WTC11 (cell line): Measurements from ENCODE around the gene FZD7. TPM values are rescaled to one million over a fixed set of nuclear protein-coding genes. Genes with fewer than 3 reads are reported as not detected.

Experiments used
- ATAC-seq: fragments of 200-7000 bp; cut with Tn5 transposase; 2 replicates; pipeline ENCODE4 v1.10.0; 2021; ENCODE audit warnings: mild to moderate bottlenecking, moderate library complexity
- CTCF ChIA-PET: fragments of 300-600 bp; sonication (Branson Sonifier 250); formaldehyde crosslinking; loops from one replicate; lab custom pipeline; 2021; ENCODE audit warnings: antibody characterized with exemption; lab: Charles Lee
- POLR2A ChIA-PET: fragments of 350-600 bp; sonication (Branson Sonifier 250); formaldehyde crosslinking; loops from one replicate; lab custom pipeline; 2021; ENCODE audit warnings: antibody characterized with exemption; lab: Charles Lee
- DNase-seq: peaks from one replicate; pipeline ENCODE4 v3.0.0; 2021; ENCODE audit warnings: low spot score
- H3K27ac Mint-ChIP-seq: 2 replicates; pipeline ENCODE4 v1.8.0; 2021; ENCODE audit warnings: mixed read lengths
- H3K27me3 Mint-ChIP-seq: 2 replicates; pipeline ENCODE4 v1.8.0; 2021; ENCODE audit warnings: low read depth, mild to moderate bottlenecking, moderate library complexity, mixed read lengths
- H3K36me3 Mint-ChIP-seq: 2 replicates; pipeline ENCODE4 v1.8.0; 2021; ENCODE audit warnings: mixed read lengths
- H3K4me1 Mint-ChIP-seq: 2 replicates; pipeline ENCODE4 v1.8.0; 2022; ENCODE audit warnings: mixed read lengths
- H3K4me3 Mint-ChIP-seq: 2 replicates; pipeline ENCODE4 v1.8.0; 2021; ENCODE audit warnings: mild to moderate bottlenecking, moderate library complexity, mixed read lengths
- H3K9me3 Mint-ChIP-seq: 2 replicates; pipeline ENCODE4 v1.8.0; 2021; ENCODE audit warnings: mixed read lengths
- CBFB ChIP-seq: sonication (generic); formaldehyde crosslinking; IDR thresholded peaks from 2 replicates; pipeline ENCODE4 v1.8.1; 2022; ENCODE audit warnings: mild to moderate bottlenecking, low read depth, missing genetic modification reagents
- ELF4 ChIP-seq: sonication (generic); formaldehyde crosslinking; IDR thresholded peaks from 2 replicates; pipeline ENCODE4 v1.8.1; 2022; ENCODE audit warnings: low read depth, mild to moderate bottlenecking, moderate library complexity, missing genetic modification reagents
- ESRRA ChIP-seq: sonication (generic); formaldehyde crosslinking; IDR thresholded peaks from 2 replicates; pipeline ENCODE4 v1.8.1; 2022; ENCODE audit warnings: mild to moderate bottlenecking, missing genetic modification reagents, borderline replicate concordance
- ETV6 ChIP-seq: sonication (generic); formaldehyde crosslinking; IDR thresholded peaks from 2 replicates; pipeline ENCODE4 v1.8.1; 2022; ENCODE audit warnings: mild to moderate bottlenecking, missing genetic modification reagents
- FOXK1 ChIP-seq: sonication (generic); formaldehyde crosslinking; IDR thresholded peaks from 2 replicates; pipeline ENCODE4 v1.8.0; 2022; ENCODE audit warnings: mild to moderate bottlenecking, moderate library complexity, missing genetic modification reagents
- FOXP1 ChIP-seq: sonication (generic); formaldehyde crosslinking; IDR thresholded peaks from 2 replicates; pipeline ENCODE4 v1.8.0; 2022; ENCODE audit warnings: missing genetic modification reagents, mild to moderate bottlenecking, moderate library complexity, borderline replicate concordance
- JAZF1 ChIP-seq: fragments of 250-450 bp; sonication (Bioruptor Pico); IDR thresholded peaks from 2 replicates; pipeline ENCODE4 v1.9.0; 2021; ENCODE audit warnings: moderate library complexity, mild to moderate bottlenecking, inconsistent platforms
- MXD4 ChIP-seq: fragments of 250-450 bp; sonication (Bioruptor Pico); IDR thresholded peaks from 2 replicates; pipeline ENCODE4 v1.8.0; 2021; ENCODE audit warnings: mild to moderate bottlenecking, moderate library complexity, borderline replicate concordance
- OVOL2 ChIP-seq: fragments of 250-450 bp; sonication (Bioruptor Pico); IDR thresholded peaks from 2 replicates; pipeline ENCODE4 v1.9.0; 2021; ENCODE audit warnings: mild to moderate bottlenecking, borderline replicate concordance
- RORB ChIP-seq: fragments of 250-450 bp; sonication (Bioruptor Pico); IDR thresholded peaks from 2 replicates; pipeline ENCODE4 v1.9.0; 2021; ENCODE audit warnings: mild to moderate bottlenecking
- ZNF121 ChIP-seq: sonication (generic); formaldehyde crosslinking; IDR thresholded peaks from 2 replicates; pipeline ENCODE4 v1.8.0; 2023; ENCODE audit warnings: missing genetic modification reagents
- ZNF138 ChIP-seq: sonication (generic); formaldehyde crosslinking; conservative IDR thresholded peaks from 2 replicates; pipeline ENCODE4 v1.8.1; 2022; ENCODE audit warnings: mild to moderate bottlenecking, moderate library complexity, missing genetic modification reagents
- ZNF396 ChIP-seq: fragments of 250-450 bp; sonication (Bioruptor Pico); IDR thresholded peaks from 2 replicates; pipeline ENCODE4 v1.8.0; 2021; ENCODE audit warnings: mild to moderate bottlenecking, moderate library complexity, borderline replicate concordance
- ZNF416 ChIP-seq: fragments of 250-450 bp; sonication (Bioruptor Pico); IDR thresholded peaks from 2 replicates; pipeline ENCODE4 v1.9.0; 2021; ENCODE audit warnings: mild to moderate bottlenecking, inconsistent platforms
- total RNA-seq: library from RNA; stranded (reverse); gene quantifications from 3 replicates; pipeline ENCODE4 v1.2.3, GENCODE V29; 2021
- TF ChIP-seq, protein P1 (sequence below): fragments of 250-450 bp; sonication (Bioruptor Pico); IDR thresholded peaks from 2 replicates; pipeline ENCODE4 v1.9.0; 2021; ENCODE audit warnings: mild to moderate bottlenecking
- TF ChIP-seq, protein P2 (sequence below): sonication (generic); formaldehyde crosslinking; IDR thresholded peaks from 2 replicates; pipeline ENCODE4 v1.8.1; 2023; ENCODE audit warnings: mild to moderate bottlenecking, moderate library complexity, missing genetic modification reagents
- TF ChIP-seq, protein P3 (sequence below): sonication (generic); formaldehyde crosslinking; conservative IDR thresholded peaks from 2 replicates; pipeline ENCODE4 v1.8.1; 2023; ENCODE audit warnings: mild to moderate bottlenecking, low read depth, missing genetic modification reagents, moderate library complexity
- TF ChIP-seq, protein P4 (sequence below): sonication (generic); formaldehyde crosslinking; IDR thresholded peaks from 2 replicates; pipeline ENCODE4 v1.8.1; 2022; ENCODE audit warnings: low read depth, mild to moderate bottlenecking, moderate library complexity, missing genetic modification reagents, borderline replicate concordance
- TF ChIP-seq, protein P5 (sequence below): sonication (generic); formaldehyde crosslinking; IDR thresholded peaks from 2 replicates; pipeline ENCODE4 v1.8.1; 2022; ENCODE audit warnings: low read depth, missing genetic modification reagents, borderline replicate concordance
- TF ChIP-seq, protein P6 (sequence below): fragments of 250-450 bp; sonication (Bioruptor Pico); conservative IDR thresholded peaks from 2 replicates; pipeline ENCODE4 v1.9.0; 2021; ENCODE audit warnings: mild to moderate bottlenecking
- TF ChIP-seq, protein P7 (sequence below): sonication (generic); formaldehyde crosslinking; IDR thresholded peaks from 2 replicates; pipeline ENCODE4 v1.8.1; 2022; ENCODE audit warnings: mild to moderate bottlenecking, moderate library complexity, missing genetic modification reagents

FZD7 gene
- total RNA-seq, 1 experiment from 2014 or later, result 153 TPM

DNA sequence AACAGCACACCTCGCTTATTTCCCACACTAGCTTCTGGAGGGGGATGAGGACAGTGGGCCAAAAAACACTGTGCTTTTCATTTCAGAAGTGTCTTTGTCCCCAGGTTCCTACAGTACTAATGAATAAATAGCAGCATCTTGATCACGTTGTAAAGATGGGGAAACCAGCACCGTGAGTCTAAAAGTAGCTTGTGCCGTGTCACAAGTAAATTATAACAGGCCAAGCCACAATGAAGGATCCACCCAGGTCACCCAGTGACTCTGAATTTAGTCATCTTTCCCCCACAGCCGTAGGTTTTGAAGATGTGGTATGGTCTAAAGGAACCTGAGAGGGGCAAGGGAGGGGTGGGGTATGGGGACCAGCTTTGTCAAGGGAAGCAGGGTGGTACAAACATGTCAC, 8.8 kb downstream of the FZD7 start (continued):
- TF ChIP-seq FOXP1 (CRISPR knock-in tag) (no peak), ZNF396 (no peak), ZNF416 (CRISPR knock-in tag) (no peak), MXD4 (CRISPR knock-in tag) (no peak), ESRRA (CRISPR knock-in tag) (no peak)
- TF ChIP-seq, protein P1, sequence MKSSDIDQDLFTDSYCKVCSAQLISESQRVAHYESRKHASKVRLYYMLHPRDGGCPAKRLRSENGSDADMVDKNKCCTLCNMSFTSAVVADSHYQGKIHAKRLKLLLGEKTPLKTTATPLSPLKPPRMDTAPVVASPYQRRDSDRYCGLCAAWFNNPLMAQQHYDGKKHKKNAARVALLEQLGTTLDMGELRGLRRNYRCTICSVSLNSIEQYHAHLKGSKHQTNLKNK (CRISPR knock-in tag), result no peak
- TF ChIP-seq, protein P2, sequence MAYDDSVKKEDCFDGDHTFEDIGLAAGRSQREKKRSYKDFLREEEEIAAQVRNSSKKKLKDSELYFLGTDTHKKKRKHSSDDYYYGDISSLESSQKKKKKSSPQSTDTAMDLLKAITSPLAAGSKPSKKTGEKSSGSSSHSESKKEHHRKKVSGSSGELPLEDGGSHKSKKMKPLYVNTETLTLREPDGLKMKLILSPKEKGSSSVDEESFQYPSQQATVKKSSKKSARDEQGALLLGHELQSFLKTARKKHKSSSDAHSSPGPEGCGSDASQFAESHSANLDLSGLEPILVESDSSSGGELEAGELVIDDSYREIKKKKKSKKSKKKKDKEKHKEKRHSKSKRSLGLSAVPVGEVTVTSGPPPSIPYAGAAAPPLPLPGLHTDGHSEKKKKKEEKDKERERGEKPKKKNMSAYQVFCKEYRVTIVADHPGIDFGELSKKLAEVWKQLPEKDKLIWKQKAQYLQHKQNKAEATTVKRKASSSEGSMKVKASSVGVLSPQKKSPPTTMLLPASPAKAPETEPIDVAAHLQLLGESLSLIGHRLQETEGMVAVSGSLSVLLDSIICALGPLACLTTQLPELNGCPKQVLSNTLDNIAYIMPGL (CRISPR knock-in tag), result no peak
- TF ChIP-seq, protein P3, sequence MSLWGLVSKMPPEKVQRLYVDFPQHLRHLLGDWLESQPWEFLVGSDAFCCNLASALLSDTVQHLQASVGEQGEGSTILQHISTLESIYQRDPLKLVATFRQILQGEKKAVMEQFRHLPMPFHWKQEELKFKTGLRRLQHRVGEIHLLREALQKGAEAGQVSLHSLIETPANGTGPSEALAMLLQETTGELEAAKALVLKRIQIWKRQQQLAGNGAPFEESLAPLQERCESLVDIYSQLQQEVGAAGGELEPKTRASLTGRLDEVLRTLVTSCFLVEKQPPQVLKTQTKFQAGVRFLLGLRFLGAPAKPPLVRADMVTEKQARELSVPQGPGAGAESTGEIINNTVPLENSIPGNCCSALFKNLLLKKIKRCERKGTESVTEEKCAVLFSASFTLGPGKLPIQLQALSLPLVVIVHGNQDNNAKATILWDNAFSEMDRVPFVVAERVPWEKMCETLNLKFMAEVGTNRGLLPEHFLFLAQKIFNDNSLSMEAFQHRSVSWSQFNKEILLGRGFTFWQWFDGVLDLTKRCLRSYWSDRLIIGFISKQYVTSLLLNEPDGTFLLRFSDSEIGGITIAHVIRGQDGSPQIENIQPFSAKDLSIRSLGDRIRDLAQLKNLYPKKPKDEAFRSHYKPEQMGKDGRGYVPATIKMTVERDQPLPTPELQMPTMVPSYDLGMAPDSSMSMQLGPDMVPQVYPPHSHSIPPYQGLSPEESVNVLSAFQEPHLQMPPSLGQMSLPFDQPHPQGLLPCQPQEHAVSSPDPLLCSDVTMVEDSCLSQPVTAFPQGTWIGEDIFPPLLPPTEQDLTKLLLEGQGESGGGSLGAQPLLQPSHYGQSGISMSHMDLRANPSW (CRISPR knock-in tag), result no peak
- TF ChIP-seq, protein P4, sequence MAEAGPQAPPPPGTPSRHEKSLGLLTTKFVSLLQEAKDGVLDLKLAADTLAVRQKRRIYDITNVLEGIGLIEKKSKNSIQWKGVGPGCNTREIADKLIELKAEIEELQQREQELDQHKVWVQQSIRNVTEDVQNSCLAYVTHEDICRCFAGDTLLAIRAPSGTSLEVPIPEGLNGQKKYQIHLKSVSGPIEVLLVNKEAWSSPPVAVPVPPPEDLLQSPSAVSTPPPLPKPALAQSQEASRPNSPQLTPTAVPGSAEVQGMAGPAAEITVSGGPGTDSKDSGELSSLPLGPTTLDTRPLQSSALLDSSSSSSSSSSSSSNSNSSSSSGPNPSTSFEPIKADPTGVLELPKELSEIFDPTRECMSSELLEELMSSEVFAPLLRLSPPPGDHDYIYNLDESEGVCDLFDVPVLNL, result no peak

DNA sequence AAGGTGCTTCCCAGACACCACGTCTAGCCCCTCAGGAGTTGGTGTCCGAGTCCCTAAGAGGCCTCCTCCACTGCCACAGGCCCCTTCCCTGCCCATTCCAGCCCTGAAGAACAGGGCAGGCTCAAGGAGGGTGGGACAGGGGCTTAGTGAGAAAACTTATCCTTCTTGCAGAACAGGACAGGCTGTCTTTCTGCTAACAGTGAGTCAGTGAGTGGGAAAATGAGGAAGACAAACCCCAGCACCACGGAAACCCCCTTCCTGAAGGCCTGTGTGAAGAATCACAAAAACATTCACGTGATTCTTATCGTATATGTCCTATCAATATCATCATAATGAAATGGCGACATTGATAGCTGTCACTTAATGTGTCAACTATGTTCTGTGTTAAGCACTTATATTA, 9.8 kb downstream of the FZD7 start:
- no peak for TF ChIP-seq ELF4
- TF ChIP-seq OVOL2 (CRISPR knock-in tag), result no peak
- no peak for TF ChIP-seq ZNF121
- no peak for TF ChIP-seq ZNF138 (CRISPR knock-in tag)
- TF ChIP-seq, all 79 proteins: peak for 0
- H3K27ac Mint-ChIP-seq, result no peak overlapping the region
- ChIA-PET POLR2A (interaction anchor here (0.6 kb wide), 1 partner anchor 35 kb away, joined by 5 read pairs; no protein-coding TSS in a partner anchor), CTCF (no interaction called here)
- peaks cover 17% of the 10 kb centered on the region for H3K27me3 Mint-ChIP-seq
- ATAC-seq (no peak), DNase-seq (no peak)
- no peak overlapping the region for H3K4me3 Mint-ChIP-seq
- no peaks in the 10 kb centered on the region for H3K9me3 Mint-ChIP-seq
- H3K4me1 Mint-ChIP-seq, result peaks cover 28% of the 10 kb centered on the region
- H3K36me3 Mint-ChIP-seq, result no peaks in the 10 kb centered on the region; the same call in none of the 2 replicates

DNA sequence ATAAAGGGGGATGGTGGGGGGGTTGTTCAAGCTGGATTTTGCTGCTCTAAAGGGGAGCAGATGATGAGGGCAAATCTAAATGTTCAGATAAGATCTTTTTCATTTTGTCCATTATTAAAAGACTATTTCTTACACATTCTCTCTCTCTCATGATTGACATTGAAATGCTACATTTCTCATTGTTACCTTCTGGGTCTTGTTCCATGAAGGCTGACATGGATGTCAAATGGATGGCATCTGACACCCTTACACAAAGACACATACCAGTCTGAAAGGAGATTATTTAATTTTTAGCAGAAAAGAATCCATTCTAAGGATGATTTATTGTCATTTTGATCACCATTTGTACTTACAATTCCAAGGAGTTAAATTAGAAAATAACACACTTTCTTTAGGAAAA, 11.1 kb downstream of the FZD7 start:
- no peak overlapping the region for H3K4me3 Mint-ChIP-seq
- no peak overlapping the region for H3K27ac Mint-ChIP-seq
- CTCF ChIA-PET, result no interaction called here
- ATAC-seq (no peak), DNase-seq (no peak)
- H3K9me3 Mint-ChIP-seq, result no peaks in the 10 kb centered on the region
- H3K4me1 Mint-ChIP-seq, result peaks cover 15% of the 10 kb centered on the region
- H3K36me3 Mint-ChIP-seq, result no peaks in the 10 kb centered on the region; the same call in 1 of the 2 replicates
- H3K27me3 Mint-ChIP-seq, result peaks cover 24% of the 10 kb centered on the region
- POLR2A ChIA-PET, result interaction anchor here (0.6 kb wide), 1 partner anchor 25 kb away, joined by 3 read pairs; no protein-coding TSS in a partner anchor
- no peak for TF ChIP-seq ZNF416 (CRISPR knock-in tag)
- TF ChIP-seq, protein P5, sequence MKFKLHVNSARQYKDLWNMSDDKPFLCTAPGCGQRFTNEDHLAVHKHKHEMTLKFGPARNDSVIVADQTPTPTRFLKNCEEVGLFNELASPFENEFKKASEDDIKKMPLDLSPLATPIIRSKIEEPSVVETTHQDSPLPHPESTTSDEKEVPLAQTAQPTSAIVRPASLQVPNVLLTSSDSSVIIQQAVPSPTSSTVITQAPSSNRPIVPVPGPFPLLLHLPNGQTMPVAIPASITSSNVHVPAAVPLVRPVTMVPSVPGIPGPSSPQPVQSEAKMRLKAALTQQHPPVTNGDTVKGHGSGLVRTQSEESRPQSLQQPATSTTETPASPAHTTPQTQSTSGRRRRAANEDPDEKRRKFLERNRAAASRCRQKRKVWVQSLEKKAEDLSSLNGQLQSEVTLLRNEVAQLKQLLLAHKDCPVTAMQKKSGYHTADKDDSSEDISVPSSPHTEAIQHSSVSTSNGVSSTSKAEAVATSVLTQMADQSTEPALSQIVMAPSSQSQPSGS, result no peak
- TF ChIP-seq, protein P6, sequence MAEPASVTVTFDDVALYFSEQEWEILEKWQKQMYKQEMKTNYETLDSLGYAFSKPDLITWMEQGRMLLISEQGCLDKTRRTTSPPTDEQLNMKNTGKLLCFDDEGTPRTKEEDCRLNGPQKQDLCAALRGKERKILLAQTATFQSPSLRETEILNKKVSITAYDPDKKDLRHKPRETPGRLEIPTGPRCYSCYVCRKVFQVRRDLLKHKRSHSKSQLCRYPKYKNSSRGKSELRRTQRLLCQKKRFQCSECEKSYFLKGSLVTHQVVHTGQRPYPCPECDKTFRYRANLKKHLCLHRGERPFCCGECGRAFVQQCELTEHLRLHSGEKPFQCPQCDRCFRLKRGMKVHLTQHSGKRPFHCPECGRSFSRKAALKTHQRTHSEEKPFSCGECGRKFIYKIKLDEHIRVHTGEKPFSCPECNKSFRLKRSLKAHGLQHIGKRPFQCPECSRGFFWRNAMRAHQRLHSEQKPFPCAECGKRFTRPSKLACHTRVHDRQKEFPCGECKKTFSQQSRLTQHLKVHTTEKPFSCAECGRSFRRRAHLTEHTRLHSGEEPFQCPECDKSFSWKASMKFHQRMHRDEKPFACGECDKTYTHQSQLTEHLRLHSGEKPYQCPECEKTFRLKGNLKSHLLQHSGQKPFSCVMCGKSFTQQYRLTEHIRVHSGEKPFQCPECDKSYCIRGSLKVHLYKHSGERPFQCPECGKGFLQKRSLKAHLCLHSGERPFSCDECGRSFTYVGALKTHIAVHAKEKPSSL, result no peak
- no peak for TF ChIP-seq MXD4 (CRISPR knock-in tag)
- TF ChIP-seq ETV6 (CRISPR knock-in tag), result no peak
- TF ChIP-seq RORB (CRISPR knock-in tag), result no peak
- no peak for TF ChIP-seq FOXK1 (CRISPR knock-in tag)
- TF ChIP-seq JAZF1 (CRISPR knock-in tag), result no peak
- TF ChIP-seq, protein P7, sequence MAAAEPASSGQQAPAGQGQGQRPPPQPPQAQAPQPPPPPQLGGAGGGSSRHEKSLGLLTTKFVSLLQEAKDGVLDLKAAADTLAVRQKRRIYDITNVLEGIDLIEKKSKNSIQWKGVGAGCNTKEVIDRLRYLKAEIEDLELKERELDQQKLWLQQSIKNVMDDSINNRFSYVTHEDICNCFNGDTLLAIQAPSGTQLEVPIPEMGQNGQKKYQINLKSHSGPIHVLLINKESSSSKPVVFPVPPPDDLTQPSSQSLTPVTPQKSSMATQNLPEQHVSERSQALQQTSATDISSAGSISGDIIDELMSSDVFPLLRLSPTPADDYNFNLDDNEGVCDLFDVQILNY (CRISPR knock-in tag), result no peak
- no peak for TF ChIP-seq CBFB
